GM12801 (cell line): ENCODE measurements around the gene BAG5.

ENCODE experiments used
- CTCF ChIP-seq: IDR thresholded peaks from one replicate; pipeline ENCODE4 v1.5.1; 2011; ENCODE audit warnings: control low read depth; ENCODE audit not compliant: insufficient read length; ENCODE audit errors: extremely low read depth

BAG5 gene

GRCh38 chr14:103547455-103547940, 15.0 kb downstream of the BAG5 start:
- no peak for TF ChIP-seq CTCF

GRCh38 chr14:103546652-103547454, 15.6 kb downstream of the BAG5 start:
- no peak for TF ChIP-seq CTCF

GRCh38 chr14:103545915-103546651, 16.4 kb downstream of the BAG5 start:
- TF ChIP-seq CTCF = no peak

- no peak for TF ChIP-seq CTCF
These were observed 17.1 kb downstream of the BAG5 start for GRCh38 chr14:103545219-103545914.

GRCh38 chr14:103544388-103545218, 17.9 kb downstream of the BAG5 start:
- TF ChIP-seq CTCF = no peak

- no peak for TF ChIP-seq CTCF
These were observed 18.6 kb downstream of the BAG5 start for GRCh38 chr14:103543721-103544387.
